Peyer's patch (tissue), 4 donors: ENCODE measurements around the gene CGB3.

ENCODE experiments used
- POLR2A ChIP-seq, 2 donors: fragments of 450-650 bp; IDR thresholded peaks; one replicate each; pipeline ENCODE4 v1.5.1; 2017; ENCODE audit warnings: antibody characterized with exemption in 2 of 2, mild to moderate bottlenecking in 2 of 2, moderate library complexity in 2 of 2
- TF ChIP-seq, protein P1 (sequence below), 6 experiments: fragments of 450-650 bp in 4 of 6; fragments of 200-600 bp in 2 of 6; sonication (generic) in 1 of 6; IDR thresholded peaks; one replicate each; pipeline ENCODE4 v1.5.1; 2017 to 2019; ENCODE audit warnings: antibody characterized with exemption in 6 of 6, mild to moderate bottlenecking in 3 of 6, moderate library complexity in 1 of 6

DNA sequence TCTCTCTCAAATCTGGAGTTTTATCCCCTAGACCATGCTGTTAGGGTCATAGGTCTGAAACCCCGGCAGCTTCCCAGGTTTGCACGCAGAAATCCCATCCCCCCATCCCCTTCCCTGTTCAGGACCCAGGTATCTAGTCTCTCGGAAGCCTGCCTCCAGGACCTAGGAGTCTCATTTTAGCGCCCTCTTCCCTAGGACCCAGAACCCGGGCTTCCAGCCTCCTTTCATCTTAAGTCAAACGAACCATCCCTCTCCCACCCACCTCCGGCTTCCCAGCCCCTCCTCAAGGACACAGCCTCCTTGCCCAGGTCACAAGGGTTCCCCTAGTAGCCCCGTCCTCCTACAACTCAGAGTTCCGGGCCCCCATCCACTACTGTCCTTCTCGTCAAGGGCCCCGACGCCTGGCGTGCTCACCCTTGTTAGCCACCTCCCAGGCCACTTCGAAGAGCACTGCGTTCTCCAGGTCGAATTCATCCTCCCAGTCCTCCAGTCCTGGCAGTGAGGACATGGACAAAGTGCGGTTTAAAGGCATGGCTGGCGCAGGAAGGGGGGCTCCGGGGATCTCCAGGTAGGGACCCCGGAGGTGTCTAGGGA is 31.5 kb downstream of the CGB3 start:
- TF ChIP-seq, protein P1, sequence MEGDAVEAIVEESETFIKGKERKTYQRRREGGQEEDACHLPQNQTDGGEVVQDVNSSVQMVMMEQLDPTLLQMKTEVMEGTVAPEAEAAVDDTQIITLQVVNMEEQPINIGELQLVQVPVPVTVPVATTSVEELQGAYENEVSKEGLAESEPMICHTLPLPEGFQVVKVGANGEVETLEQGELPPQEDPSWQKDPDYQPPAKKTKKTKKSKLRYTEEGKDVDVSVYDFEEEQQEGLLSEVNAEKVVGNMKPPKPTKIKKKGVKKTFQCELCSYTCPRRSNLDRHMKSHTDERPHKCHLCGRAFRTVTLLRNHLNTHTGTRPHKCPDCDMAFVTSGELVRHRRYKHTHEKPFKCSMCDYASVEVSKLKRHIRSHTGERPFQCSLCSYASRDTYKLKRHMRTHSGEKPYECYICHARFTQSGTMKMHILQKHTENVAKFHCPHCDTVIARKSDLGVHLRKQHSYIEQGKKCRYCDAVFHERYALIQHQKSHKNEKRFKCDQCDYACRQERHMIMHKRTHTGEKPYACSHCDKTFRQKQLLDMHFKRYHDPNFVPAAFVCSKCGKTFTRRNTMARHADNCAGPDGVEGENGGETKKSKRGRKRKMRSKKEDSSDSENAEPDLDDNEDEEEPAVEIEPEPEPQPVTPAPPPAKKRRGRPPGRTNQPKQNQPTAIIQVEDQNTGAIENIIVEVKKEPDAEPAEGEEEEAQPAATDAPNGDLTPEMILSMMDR (IDR thresholded peaks at IDR 0.05): no peak
- TF ChIP-seq POLR2A (IDR thresholded peaks at IDR 0.05): no peak
